ENCODE results near the gene RSPH10B. TPM values are rescaled to one million over a fixed set of nuclear protein-coding genes. Genes with fewer than 3 reads are reported as not detected.
"Not testable (repeated sequence)": the region's sequence is repeated elsewhere in the genome, so short reads cannot be mapped to it uniquely, and the experiment has no call there.

Gene RSPH10B
- total RNA-seq, result not detected
- long read RNA-seq, result 0 reads

DNA sequence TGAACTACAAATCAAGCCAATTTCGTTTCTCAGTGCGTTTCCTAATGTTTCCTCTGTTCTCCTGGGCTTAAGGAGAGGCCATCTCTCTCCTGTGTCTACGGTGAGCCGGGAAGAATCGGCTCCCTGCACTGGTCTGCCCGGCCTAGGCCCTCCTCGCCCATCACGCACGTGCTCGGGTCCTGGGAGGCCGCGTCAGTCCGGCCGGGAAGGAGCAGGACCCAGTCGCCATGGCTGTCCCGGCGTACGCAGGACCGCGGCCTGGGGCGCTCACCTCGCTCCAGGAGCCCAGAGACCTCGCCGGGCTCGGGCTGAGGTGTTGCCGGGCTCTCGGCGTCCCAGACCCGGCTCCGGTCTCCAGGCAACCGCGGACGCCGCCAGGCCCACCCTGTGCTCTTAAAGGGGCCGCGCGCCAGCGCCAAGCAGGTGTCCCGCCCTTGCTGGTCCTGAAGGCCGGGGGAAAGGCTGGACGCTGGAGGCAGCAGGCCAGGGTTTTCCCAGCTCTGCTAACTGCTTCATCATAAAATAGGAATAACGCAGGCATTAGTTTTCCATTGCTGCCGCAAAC lies at the start of gene RSPH10B:
TSS of gene RSPH10B (minus strand) at position 343 of the 565 bp plus-strand sequence. CDS start 3,573 bp downstream, outside the sequence.
- peak; percentile 56 for ATAC-seq
- intact Hi-C loops (cut with DNase I); DNase-seq (ENCODE audit: missing footprints): not testable (repeated sequence)

DNA sequence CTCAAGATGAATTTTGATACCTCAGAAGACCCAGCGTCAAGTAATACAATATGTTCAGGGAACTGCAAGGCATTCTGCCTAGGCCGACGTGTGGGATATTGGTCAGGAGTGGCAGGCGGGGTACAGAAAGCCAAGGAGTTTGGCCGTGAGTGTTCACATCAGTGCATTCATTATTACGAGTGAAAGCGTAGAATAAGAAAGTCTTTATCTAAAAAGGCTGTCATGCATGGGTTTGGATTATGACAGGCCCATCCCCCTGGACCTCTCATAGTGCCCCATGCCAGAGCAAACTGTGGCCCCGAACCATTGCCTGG lies 46.1 kb upstream of the RSPH10B start:
- intact Hi-C loops (cut with DNase I), result no loop called here
- no peak for ATAC-seq
- no peak for DNase-seq (ENCODE audit: missing footprints)

DNA sequence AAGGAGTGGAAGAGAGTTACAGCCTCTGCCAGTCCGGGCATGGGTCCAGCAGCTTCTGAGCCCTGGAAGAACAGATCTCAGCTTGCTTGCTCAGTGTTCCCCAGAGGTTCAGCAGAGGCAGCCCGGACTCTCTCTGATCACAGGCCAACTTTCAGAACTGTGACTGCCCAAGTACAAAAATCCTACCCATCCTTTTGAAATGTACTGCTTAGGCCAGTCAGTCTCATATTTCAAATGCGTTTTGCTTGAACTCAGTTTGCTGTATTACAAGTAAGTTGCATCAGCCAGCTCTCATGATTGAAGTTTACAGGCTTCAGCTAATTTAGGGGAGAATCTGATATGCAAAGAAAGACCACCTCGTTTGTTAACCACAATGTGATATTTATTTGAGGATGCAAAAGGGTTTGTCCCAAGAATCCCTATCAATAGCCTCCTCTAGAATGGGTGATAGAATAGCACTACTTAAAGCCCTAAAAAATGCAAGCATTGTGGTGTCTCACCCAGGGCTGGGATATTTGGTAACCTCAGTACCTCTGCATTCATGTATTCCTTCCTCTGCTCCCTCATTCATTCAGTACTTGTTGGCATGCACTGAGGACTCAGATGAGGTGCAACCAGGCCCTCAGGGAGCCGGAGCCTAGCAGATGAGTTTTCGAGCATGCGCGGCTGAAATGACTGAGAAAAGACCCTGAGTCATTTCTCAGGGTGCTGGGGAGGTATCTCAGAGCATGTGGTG lies 45.6 kb upstream of the RSPH10B start:
- ATAC-seq (peak; percentile 86), DNase-seq (ENCODE audit: missing footprints) (peak; percentile 83)
- intact Hi-C loops (cut with DNase I), result no loop called here

DNA sequence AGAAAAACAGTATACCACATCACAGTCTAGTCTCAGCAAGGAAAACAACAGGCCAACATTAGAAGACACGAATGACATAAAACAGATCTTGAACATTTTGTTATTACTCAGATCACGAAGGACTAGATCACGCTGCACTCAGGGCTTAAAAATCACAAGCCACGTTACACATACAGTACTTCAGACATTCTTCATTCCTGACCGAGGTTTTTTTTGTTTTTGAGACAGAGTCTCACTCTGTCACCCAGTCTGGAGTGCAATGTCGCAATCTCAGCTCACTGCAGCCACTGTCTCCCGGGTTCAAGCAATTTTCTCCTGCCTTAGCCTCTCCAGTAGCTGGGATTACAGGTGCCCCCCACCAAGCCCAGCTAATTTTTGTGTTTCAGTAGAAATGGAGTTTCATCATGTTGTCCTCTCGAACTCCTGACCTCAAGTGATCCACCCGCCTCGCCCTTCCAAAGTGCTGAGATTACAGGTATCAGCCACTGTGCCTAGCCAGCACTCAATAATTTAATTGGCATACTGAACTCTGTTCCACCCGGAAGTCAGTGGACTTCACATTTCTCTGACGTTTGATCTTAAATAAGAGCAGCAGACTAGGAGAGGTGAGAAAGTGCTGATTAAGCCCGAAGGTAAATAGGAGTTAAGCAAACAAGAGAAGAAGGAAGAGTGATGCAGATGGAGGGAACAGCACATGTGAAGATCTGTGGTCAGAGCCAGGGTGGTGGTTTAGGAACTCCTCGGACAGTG lies 42.0 kb upstream of the RSPH10B start:
- ATAC-seq (no peak), DNase-seq (ENCODE audit: missing footprints) (peak; percentile 22)
- intact Hi-C loops (cut with DNase I), result no loop called here

DNA sequence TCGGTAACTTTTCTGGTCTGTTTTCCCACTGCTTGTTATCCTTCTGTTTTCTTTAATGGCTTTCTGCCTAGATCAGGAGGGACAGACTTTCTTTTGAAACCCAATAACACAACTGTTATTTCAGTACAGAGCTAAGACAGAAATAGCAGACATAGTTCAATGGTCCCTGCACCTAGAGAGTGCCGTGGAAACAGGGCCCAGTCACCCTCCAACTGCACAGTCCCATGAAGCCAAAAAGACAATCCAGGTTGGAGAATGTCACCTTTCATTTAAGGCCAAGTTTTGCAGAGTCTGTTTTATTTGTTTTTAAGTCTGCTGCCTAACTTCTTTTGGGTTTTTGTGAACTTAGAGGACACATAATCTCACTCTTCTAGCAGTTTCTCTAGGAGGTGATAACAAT lies 41.1 kb upstream of the RSPH10B start:
- no peak for ATAC-seq
- intact Hi-C loops (cut with DNase I), result no loop called here
- no peak for DNase-seq (ENCODE audit: missing footprints)

DNA sequence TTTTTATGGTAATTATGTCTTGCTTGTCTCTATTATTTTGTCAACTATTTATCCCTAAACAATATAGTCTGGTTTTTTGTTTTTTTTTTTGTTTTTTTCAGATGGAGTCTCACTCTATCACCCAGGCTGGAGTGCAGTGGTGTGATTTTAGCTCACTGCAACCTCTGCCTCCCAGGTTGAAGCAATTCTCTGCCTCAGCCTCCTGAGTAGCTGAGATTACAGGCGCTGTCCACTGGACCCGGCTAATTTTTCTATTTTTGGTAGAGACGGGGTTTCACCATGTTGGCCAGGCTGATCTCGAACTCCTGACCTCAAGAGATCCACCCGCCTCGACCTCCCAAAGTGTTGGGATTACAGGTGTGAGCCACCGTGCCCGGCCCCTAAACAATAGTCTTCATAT lies 39.9 kb upstream of the RSPH10B start:
- intact Hi-C loops (cut with DNase I); DNase-seq (ENCODE audit: missing footprints); ATAC-seq: not testable (repeated sequence)

DNA sequence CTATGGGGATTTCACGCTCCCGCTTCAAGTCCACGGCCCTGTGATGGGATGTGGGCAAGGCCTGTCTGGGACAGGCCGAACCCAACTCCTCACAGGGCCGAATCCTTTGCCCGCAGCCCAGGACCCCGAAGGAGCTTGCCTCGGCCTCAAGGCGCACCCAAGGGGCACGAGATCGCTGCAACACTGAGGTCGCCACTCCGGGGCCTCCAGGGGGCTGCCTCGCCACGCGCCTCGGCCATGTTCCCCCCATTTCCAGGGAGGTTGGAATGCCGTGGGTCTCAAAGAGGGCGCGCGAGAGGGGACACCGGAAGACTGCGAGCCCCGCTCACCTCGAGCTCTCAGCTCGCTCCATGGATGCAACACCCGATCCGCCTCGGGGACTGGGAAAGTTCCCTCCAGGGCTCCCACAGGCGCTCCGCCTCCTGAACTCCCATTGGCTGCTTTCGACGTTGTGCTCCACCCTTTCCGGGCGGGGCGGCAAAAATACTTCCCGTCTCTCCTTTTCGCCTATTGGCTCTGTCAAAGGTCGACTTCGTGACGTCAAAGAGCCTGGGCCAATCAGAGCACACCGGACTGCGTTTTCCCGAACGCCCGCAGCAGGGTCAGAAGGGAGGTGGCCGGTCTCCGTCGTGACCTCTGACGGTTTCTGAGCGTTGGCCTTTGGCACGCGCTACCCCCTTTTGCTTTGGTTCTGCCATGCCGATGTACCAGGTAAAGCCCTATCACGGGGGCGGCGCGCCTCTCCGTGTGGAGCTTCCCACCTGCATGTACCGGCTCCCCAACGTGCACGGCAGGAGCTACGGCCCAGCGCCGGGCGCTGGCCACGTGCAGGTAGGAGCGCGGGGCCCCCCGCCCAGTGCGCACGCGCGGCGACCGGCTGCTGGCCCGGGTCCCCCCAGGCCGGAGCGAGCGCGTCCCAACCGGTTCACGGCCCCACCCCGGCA lies 38.5 kb upstream of the RSPH10B start, which contains the start of the genes AIMP2 and PMS2:
TSS of gene AIMP2 (plus strand) at position 605 of the 944 bp plus-strand sequence. CDS start at position 697, 92 bp downstream.
TSS of gene PMS2 (minus strand) at position 382 of the 944 bp plus-strand sequence. CDS start at position 352, 30 bp downstream.
- peak; percentile 98 for DNase-seq (ENCODE audit: missing footprints)
- intact Hi-C loops (cut with DNase I), result no loop called here
- peak; percentile 98 for ATAC-seq

DNA sequence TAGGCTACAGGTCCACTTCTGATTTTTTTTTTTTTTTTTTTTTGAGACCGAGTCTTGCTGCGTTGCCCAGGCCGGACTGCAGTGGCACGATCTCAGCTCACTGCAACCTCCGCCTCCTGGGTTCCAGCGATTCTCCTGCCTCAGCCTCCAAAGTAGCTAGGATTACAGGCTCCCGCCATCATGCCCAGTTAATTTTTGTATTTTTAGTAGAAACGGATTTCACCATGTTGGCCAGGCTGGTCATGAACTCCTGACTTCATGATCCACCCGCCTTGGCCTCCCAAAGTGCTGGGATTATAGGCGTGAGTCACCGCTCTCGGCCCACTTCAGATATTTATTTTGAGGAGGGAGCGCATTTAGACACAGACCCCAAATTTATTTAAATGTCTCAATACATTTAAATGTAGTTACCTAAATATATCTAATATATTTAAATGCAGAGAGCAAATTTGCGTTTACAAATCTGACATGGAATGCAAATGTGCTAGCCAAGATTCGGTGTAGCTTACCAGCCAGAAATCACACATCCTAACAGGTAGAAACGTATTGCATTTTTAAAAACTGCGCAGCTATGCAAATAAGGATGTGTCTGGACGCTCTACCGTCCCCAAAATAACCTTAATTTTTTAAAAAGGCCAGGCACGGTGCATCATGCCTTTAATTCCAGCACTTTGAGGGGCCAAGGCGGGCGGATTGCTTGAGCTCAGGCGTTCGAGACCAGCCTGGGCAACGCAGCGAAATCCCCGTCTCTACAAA lies 37.5 kb upstream of the RSPH10B start:
- ATAC-seq; intact Hi-C loops (cut with DNase I); DNase-seq (ENCODE audit: missing footprints): not testable (repeated sequence)

DNA sequence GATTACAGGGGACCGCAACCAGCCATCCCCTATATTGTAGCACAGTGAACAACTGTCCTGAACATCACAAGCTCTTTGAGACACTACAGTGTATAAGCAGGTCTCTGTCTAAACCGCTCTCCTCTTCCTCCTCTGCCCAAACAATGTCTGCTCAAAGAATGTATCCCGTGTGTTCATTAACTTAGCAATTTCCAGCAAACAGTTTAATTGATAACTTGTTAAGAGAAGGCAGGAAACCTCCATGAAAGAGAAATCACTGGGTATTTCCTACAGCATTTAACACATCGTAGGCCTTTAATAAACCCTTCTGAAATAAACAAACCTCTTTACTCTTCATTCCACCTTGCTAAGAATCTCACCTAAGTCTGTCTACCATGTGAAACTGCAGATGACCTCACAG lies 36.9 kb upstream of the RSPH10B start:
- intact Hi-C loops (cut with DNase I), result no loop called here
- ATAC-seq (no peak), DNase-seq (ENCODE audit: missing footprints) (no peak)

DNA sequence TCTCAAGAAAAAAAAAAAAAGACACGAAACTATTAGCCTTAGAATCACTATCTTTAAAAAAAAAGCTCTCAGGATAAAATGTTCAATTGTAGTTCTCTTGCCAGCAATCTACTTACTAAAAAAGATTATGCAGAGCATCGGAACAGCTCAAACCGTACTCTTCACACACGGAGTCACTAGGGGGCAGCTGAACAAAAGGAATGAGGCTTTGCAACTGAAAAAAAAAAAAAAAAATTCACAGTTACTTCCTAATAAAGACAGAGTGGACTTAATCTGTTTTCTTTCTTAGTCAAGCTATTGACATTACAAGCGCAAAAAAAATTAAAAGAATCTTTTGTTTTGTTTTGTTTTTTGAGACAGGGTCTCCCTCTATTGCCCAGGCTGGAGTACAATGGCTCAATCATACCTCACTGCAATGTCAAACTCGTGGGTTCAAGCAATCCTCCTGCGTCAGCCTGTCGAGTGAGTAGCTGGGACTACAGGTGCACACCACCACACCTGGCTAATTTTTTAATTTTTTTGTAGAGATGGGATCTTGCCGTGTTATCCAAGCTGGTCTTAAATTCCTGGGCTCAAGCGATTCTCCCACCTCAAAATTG lies 26.8 kb upstream of the RSPH10B start:
- intact Hi-C loops (cut with DNase I), result loop anchor here (1.0 to 10.0 kb wide), 2 partner anchors 326 to 437 kb away; no protein-coding TSS in a partner anchor
- ATAC-seq, result peak; percentile 50
- DNase-seq (ENCODE audit: missing footprints), result no peak

DNA sequence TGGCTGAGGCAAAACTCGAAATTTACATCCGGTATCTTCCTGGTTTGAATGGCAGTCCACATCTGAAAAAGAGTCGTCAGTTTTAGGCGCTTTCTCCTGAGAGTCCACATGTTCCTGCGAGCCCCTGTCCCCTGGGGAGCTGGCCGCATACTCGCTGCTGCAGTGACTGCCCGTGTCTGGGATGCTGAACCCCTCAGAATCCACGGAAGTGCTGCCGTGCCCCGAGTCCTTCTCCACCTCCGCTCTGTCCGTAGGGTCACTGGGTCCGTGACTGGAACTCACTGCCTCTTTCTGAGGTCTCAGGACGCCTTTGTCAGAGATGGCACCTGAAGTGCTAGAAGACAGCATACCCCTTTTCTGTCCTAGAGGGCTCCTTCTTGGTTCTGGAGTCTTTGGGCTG lies 16.6 kb upstream of the RSPH10B start:
- ATAC-seq; DNase-seq (ENCODE audit: missing footprints); intact Hi-C loops (cut with DNase I): not testable (repeated sequence)

DNA sequence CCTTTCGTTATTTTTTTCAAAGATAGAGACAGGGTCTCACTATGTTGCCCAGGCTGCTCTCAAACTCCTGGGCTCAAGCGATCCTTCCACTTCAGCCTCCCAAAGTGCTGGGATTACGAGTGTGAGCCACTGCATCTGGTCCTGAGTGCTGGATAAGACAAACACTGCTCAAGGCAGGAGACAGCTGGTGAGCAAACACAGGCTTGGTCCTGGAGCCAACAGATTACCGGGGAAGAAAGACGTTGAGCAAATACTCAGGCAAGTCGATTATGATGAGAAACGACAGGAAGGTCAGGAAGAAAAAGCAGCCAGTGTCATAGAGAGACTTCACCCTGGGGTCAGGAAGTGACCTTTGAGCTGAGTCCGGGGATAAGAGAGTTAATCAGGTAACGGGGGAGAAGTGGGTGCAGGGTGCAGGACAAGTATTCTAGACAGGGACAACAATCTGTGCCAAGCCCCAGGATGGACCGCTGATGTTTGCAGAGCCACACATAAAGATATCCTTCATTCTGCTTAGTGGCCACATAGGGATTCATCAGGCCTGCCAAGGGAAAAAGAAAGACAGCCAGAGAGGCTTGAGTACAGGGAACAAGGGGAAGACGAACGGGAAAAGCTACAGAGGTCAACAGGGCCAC lies 9.3 kb upstream of the RSPH10B start:
- ATAC-seq; intact Hi-C loops (cut with DNase I); DNase-seq (ENCODE audit: missing footprints): not testable (repeated sequence)

DNA sequence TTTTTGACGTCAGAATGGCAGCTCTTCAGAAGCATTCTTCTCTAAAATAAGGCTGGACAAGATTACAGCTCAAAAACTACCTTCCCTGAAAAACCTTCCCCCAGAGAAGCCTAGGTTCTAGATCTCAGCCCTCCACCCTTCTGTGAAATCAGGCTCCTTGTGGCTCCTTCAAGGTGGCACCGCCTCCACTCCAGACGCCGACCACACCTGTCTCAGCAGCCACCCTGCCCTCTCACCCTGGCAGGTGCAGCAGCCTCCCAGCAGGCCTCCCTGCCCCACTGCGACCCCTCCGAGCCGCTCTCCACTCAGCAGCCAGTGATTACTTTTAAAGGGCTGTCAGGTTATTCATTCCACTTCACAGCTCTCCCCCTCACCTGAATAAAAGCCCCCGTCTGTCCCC lies 3.1 kb upstream of the RSPH10B start:
- DNase-seq (ENCODE audit: missing footprints); ATAC-seq; intact Hi-C loops (cut with DNase I): not testable (repeated sequence)

DNA sequence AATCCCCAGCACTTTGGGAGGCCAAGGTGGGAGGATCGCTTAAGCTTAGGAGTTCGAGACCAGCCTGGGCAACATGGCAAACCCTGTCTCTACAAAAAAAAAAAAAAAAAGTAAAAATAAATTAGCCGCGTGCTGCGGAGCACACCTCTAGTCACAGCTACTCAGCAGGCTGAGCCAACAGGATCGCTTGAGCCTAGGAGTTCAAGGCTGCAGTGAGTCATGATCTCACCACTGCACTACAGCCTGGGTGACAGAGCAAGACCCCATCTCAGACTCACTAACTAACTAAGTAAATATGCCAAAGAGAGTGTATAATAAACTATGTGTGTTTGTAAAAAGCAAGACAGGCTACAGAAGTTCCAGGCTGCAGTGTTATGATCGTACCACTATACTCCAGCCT lies 6.7 kb downstream of the RSPH10B start:
- not testable (repeated sequence) for ATAC-seq

DNA sequence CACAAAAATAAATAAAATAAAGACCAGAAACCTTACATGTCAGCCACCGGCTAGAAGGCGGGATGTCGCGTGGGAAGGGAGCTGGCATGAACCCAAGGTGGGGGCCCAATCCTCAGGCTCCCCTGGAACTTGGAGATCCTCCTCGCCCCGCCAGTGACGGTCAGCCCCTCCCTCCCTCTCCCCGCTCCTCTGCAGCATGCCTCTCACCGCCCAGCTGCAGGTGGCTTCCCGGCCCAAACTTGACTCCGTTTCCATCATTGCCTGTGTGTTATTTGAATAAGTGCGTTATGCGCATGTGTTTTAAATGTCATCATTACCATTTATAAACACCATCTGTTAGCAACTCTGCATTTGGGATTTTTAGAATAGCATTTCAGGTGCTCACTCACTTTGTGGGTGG lies 7.3 kb downstream of the RSPH10B start:
- DNase-seq (ENCODE audit: missing footprints); ATAC-seq; intact Hi-C loops (cut with DNase I): not testable (repeated sequence)

More for the DNA sequence above, 6.7 kb downstream of the RSPH10B start:
- DNase-seq (ENCODE audit: missing footprints); intact Hi-C loops (cut with DNase I): not testable (repeated sequence)

DNA sequence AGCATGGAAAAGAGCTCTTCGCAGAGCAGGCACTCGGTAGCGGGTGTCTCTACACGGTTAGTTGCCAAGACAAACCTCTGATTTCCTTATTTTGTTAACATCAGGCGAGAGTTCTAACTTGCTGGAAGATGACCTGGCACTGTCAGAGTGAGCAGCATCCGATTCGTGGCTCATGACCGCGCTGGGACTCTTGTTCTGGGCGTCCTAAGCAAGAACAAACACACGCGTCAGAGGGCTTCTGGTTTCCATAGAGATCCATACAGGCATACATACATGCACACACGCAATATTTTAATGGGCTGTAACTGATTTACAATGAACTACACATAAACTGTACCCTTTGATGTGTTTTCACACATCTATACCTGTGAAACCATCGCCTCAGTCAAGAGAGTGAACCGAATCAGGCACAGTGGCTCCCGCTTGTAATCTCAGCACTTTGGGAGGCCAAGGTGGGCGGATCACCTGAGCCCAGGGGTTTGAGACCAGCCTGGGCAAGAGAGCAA lies 35.5 kb downstream of the RSPH10B start:
- DNase-seq (ENCODE audit: missing footprints); ATAC-seq; intact Hi-C loops (cut with DNase I): not testable (repeated sequence)

All from Right ventricle myocardium inferior (tissue), 1 donor.